SK-N-SH (cell line): ENCODE results near the gene TMEM109. TPM values are rescaled to one million over a fixed set of nuclear protein-coding genes. Genes with fewer than 3 reads are reported as not detected.

Source experiments
- CTCF ChIA-PET: fragments of 300-600, 350-600 bp; formaldehyde crosslinking; extraction: SDS; loops from one replicate; lab custom pipeline; 2021; lab: Yijun Ruan, JAX
- POLR2A ChIA-PET: fragments of 350-600 bp; sonication (Branson Sonifier 250); formaldehyde crosslinking; extraction: SDS; loops from one replicate; lab custom pipeline; 2020; ENCODE audit warnings: antibody characterized with exemption, inconsistent platforms; lab: Yijun Ruan, JAX
- DNase-seq: peaks from one replicate; pipeline ENCODE4 v3.0.0; 2012
- H2AFZ ChIP-seq: fragments of 200-600 bp; sonication (generic); 2 replicates; pipeline ENCODE4 v1.8.1; 2016; ENCODE audit warnings: antibody characterized with exemption, mild to moderate bottlenecking, low read depth
- H3F3A ChIP-seq: fragments of 200-600 bp; sonication (generic); replicated peaks from 2 replicates; pipeline ENCODE3; 2016; ENCODE audit warnings: antibody characterized with exemption, mild to moderate bottlenecking; ENCODE audit not compliant: insufficient read depth
- H3K27ac ChIP-seq, 2 experiments: fragments of 200-500 bp in 1 of 2; fragments of 200-600 bp in 1 of 2; sonication (Bioruptor generic) in 1 of 2; sonication (generic), shearing (Covaris generic) in 1 of 2; 2 replicates each; pipeline versions ENCODE4 v1.5.1 to v1.6.1; 2014 to 2016; ENCODE audit warnings: low read depth in 2 of 2, inconsistent platforms in 1 of 2, low read length in 1 of 2, mild to moderate bottlenecking in 1 of 2, mixed read lengths in 1 of 2
- H3K27me3 ChIP-seq: fragments of 200-600 bp; sonication (generic), shearing (Covaris generic); 2 replicates; pipeline ENCODE4 v1.6.1; 2016; ENCODE audit warnings: mixed run types; ENCODE audit not compliant: insufficient read depth
- H3K36me3 ChIP-seq, 2 experiments: fragments of 200-500 bp in 1 of 2; fragments of 200-600 bp in 1 of 2; sonication (Bioruptor generic) in 1 of 2; sonication (generic) in 1 of 2; replicated peaks in 1 of 2; 2 replicates each; pipeline versions ENCODE3 to v1.5.1; 2014 to 2016; ENCODE audit warnings: low read length in 1 of 2, mild to moderate bottlenecking in 1 of 2; ENCODE audit not compliant: insufficient read depth in 2 of 2, control insufficient read depth in 1 of 2
- H3K4me1 ChIP-seq, 2 experiments: fragments of 200-500 bp in 1 of 2; fragments of 200-600 bp in 1 of 2; sonication (Bioruptor generic) in 1 of 2; sonication (generic), shearing (Covaris generic) in 1 of 2; 2 replicates each; pipeline versions ENCODE4 v1.5.1 to v1.6.1; 2014 to 2016; ENCODE audit warnings: low read depth in 1 of 2, low read length in 1 of 2, mixed run types in 1 of 2; ENCODE audit not compliant: insufficient read depth in 2 of 2, control insufficient read depth in 1 of 2
- H3K4me2 ChIP-seq: fragments of 200-600 bp; sonication (generic), shearing (Covaris generic); 2 replicates; pipeline ENCODE4 v1.6.1; 2017; ENCODE audit warnings: mixed run types
- H3K4me3 ChIP-seq, 2 experiments: fragments of 200-500 bp in 1 of 2; fragments of 200-600 bp in 1 of 2; sonication (Bioruptor generic) in 1 of 2; sonication (generic), shearing (Covaris generic) in 1 of 2; 2 replicates each; pipeline versions ENCODE4 v1.5.1 to v1.8.1; 2014 to 2016; ENCODE audit warnings: low read depth in 2 of 2, inconsistent platforms in 1 of 2, low read length in 1 of 2, mild to moderate bottlenecking in 1 of 2, mixed read lengths in 1 of 2, moderate library complexity in 1 of 2
- H3K79me2 ChIP-seq: fragments of 200-600 bp; sonication (generic); 2 replicates; pipeline ENCODE4 v1.8.1; 2017; ENCODE audit warnings: mild to moderate bottlenecking; ENCODE audit not compliant: insufficient read depth
- H3K9ac ChIP-seq: fragments of 200-600 bp; sonication (generic); 2 replicates; pipeline ENCODE4 v1.6.1; 2017; ENCODE audit warnings: mixed run types
- H3K9me2 ChIP-seq: fragments of 200-600 bp; sonication (generic); 2 replicates; pipeline ENCODE4 v1.6.1; 2017; ENCODE audit warnings: mixed run types
- H3K9me3 ChIP-seq: fragments of 200-600 bp; sonication (generic); 2 replicates; pipeline ENCODE4 v1.6.1; 2017; ENCODE audit warnings: mixed run types, mild to moderate bottlenecking, moderate library complexity
- H4K20me1 ChIP-seq: fragments of 200-600 bp; sonication (generic); 2 replicates; pipeline ENCODE4 v1.6.1; 2017; ENCODE audit warnings: mild to moderate bottlenecking, mixed run types; ENCODE audit not compliant: insufficient read depth
- FOSL2 ChIP-seq: IDR thresholded peaks from 2 replicates; pipeline ENCODE4 v1.4.0; 2012; ENCODE audit warnings: low read depth, mild to moderate bottlenecking, moderate library complexity, borderline replicate concordance
- GABPA ChIP-seq: IDR thresholded peaks from 2 replicates; pipeline ENCODE4 v1.4.0; 2012; ENCODE audit warnings: low read depth, mild to moderate bottlenecking
- MAX ChIP-seq: IDR thresholded peaks from 2 replicates; pipeline ENCODE4 v1.4.0; 2012; ENCODE audit warnings: low read depth
- RCOR1 ChIP-seq: fragments of 150-350 bp; IDR thresholded peaks from 2 replicates; pipeline ENCODE4 v1.6.1; 2017; ENCODE audit warnings: antibody characterized with exemption, low read length
- SIN3A ChIP-seq: IDR thresholded peaks from 2 replicates; pipeline ENCODE4 v1.6.1; 2012; ENCODE audit warnings: low read depth, mild to moderate bottlenecking, low read length, moderate library complexity, borderline replicate concordance
- ZBTB33 ChIP-seq: IDR thresholded peaks from 2 replicates; pipeline ENCODE4 v1.4.0; 2012; ENCODE audit warnings: low read depth, borderline replicate concordance
- WGBS: methylation state at CpG from one replicate; pipeline ENCODE4 v1.1.6; 2017; ENCODE audit warnings: low lambda C conversion rate; 5-methylcytosine and 5-hydroxymethylcytosine counted together
- polyA plus RNA-seq, 3 experiments: library from polyadenylated mRNA; depleted of rRNA; stranded (reverse); fragments of >200 nt; gene quantifications; 2 replicates each; pipeline ENCODE4 v1.2.3, GENCODE V29; 2012
- TF ChIP-seq, protein P1 (sequence below): IDR thresholded peaks from 2 replicates; pipeline ENCODE4 v1.6.1; 2012; ENCODE audit warnings: mild to moderate bottlenecking, low read depth, low read length, moderate library complexity

Gene TMEM109
- polyA plus RNA-seq, 1 of the 3 experiments (the other 2 are of a cell fraction): 52.7 TPM

- POLR2A ChIA-PET: no interaction called here
- no peaks in the 10 kb centered on the region for H4K20me1 ChIP-seq
- WGBS: 93% methylated on average over 2 of the region's 2 CpGs
- no peaks in the 10 kb centered on the region for H3K9me3 ChIP-seq
- H3K4me3 ChIP-seq: no peak overlapping the region
- peaks cover 0 to 8% of the 10 kb centered on the region in 2 experiments; a peak in 1 of 4 replicates for H3K4me1 ChIP-seq
- TF ChIP-seq MAX: no peak
- TF ChIP-seq FOSL2: no peak
- TF ChIP-seq, protein P1, sequence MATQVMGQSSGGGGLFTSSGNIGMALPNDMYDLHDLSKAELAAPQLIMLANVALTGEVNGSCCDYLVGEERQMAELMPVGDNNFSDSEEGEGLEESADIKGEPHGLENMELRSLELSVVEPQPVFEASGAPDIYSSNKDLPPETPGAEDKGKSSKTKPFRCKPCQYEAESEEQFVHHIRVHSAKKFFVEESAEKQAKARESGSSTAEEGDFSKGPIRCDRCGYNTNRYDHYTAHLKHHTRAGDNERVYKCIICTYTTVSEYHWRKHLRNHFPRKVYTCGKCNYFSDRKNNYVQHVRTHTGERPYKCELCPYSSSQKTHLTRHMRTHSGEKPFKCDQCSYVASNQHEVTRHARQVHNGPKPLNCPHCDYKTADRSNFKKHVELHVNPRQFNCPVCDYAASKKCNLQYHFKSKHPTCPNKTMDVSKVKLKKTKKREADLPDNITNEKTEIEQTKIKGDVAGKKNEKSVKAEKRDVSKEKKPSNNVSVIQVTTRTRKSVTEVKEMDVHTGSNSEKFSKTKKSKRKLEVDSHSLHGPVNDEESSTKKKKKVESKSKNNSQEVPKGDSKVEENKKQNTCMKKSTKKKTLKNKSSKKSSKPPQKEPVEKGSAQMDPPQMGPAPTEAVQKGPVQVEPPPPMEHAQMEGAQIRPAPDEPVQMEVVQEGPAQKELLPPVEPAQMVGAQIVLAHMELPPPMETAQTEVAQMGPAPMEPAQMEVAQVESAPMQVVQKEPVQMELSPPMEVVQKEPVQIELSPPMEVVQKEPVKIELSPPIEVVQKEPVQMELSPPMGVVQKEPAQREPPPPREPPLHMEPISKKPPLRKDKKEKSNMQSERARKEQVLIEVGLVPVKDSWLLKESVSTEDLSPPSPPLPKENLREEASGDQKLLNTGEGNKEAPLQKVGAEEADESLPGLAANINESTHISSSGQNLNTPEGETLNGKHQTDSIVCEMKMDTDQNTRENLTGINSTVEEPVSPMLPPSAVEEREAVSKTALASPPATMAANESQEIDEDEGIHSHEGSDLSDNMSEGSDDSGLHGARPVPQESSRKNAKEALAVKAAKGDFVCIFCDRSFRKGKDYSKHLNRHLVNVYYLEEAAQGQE: no peak
- TF ChIP-seq ZBTB33: no peak
- TF ChIP-seq GABPA: no peak
- no peak for TF ChIP-seq RCOR1
- no peaks in the 10 kb centered on the region for H3F3A ChIP-seq
- no peak overlapping the region for H3K9ac ChIP-seq
- no peak overlapping the region for H2AFZ ChIP-seq
- no peaks in the 10 kb centered on the region for H3K9me2 ChIP-seq
- DNase-seq: no peak
- H3K79me2 ChIP-seq: no peaks in the 10 kb centered on the region
- H3K36me3 ChIP-seq: peaks cover 0 to 20% of the 10 kb centered on the region in 2 experiments
- no peak overlapping the region for H3K4me2 ChIP-seq
- CTCF ChIA-PET: interaction anchor here (1.5 to 2.7 kb wide), 2 partner anchors 11 to 101 kb away, joined by 3 to 8 read pairs; no protein-coding TSS in a partner anchor
- no peaks in the 10 kb centered on the region for H3K27me3 ChIP-seq
- no peak overlapping the region for H3K27ac ChIP-seq
Observed at GRCh38 chr11:60876168-60876485, 37.8 kb upstream of the TMEM109 start.

GRCh38 chr11:60878245-60879101 is 35.5 kb upstream of the TMEM109 start:
- H3K27me3 ChIP-seq: no peaks in the 10 kb centered on the region
- WGBS: 78% methylated on average over 5 of the region's 5 CpGs
- ChIA-PET CTCF (interaction anchor here (1.4 to 2.9 kb wide), 3 partner anchors 9 to 47 kb away, joined by 8 to 15 read pairs (median 13); no protein-coding TSS in a partner anchor), POLR2A (no interaction called here)
- no peak overlapping the region for H3K9ac ChIP-seq
- no peak overlapping the region for H2AFZ ChIP-seq
- H3K79me2 ChIP-seq: no peaks in the 10 kb centered on the region
- H3K9me2 ChIP-seq: no peaks in the 10 kb centered on the region
- no peaks in the 10 kb centered on the region for H4K20me1 ChIP-seq
- no peaks in the 10 kb centered on the region for H3K9me3 ChIP-seq
- H3K36me3 ChIP-seq: peaks cover 0 to 20% of the 10 kb centered on the region in 2 experiments
- H3K4me2 ChIP-seq: no peak overlapping the region
- no peak overlapping the region for H3K4me3 ChIP-seq
- no peak for TF ChIP-seq GABPA
- no peak for TF ChIP-seq SIN3A
- TF ChIP-seq, protein P1: no peak
- H3F3A ChIP-seq: no peaks in the 10 kb centered on the region
- H3K27ac ChIP-seq: no peak overlapping the region
- no peaks in the 10 kb centered on the region for H3K4me1 ChIP-seq
- no peak for DNase-seq
